IMR-90 (cell line): ENCODE data around the gene REXO1. TPM values are rescaled to one million over a fixed set of nuclear protein-coding genes. Genes with fewer than 3 reads are reported as not detected.

ENCODE experiments used
- ATAC-seq: fragments of 200-7000 bp; cut with Tn5 transposase; 2 replicates; pipeline ENCODE4 v1.9.1; 2020; ENCODE audit warnings: low read depth, mild to moderate bottlenecking, moderate library complexity
- BruUV-seq: library from RNA; stranded (reverse); fragments of 400-500 nt; replicated peaks from 2 replicates; lab custom pipeline; 2021; lab: Mats Ljungman, UMichigan
- CTCF ChIA-PET: fragments of 300-600 bp; formaldehyde crosslinking; extraction: SDS; loops from one replicate; lab custom pipeline; 2021; ENCODE audit warnings: antibody characterized with exemption; lab: Yijun Ruan, JAX
- POLR2A ChIA-PET: fragments of 300-600 bp; sonication (Branson Sonifier 250); formaldehyde crosslinking; loops from one replicate; lab custom pipeline; 2022; ENCODE audit warnings: antibody characterized with exemption; ENCODE audit not compliant: unreplicated experiment; lab: Charles Lee
- DNase-seq: peaks from one replicate; pipeline ENCODE4 v3.0.0; 2013
- H2AFZ ChIP-seq: replicated peaks from 2 replicates; pipeline ENCODE3; 2013; ENCODE audit warnings: low read length, mild to moderate bottlenecking; ENCODE audit not compliant: poor library complexity
- H2AK5ac ChIP-seq: 2 replicates; pipeline ENCODE4 v1.6.1; 2013; ENCODE audit warnings: low read depth, low read length, inconsistent platforms
- H2AK9ac ChIP-seq: replicated peaks from 2 replicates; pipeline ENCODE3; 2013; ENCODE audit warnings: mild to moderate bottlenecking, low read depth, low read length, moderate library complexity; ENCODE audit not compliant: poor library complexity
- H2BK120ac ChIP-seq: 2 replicates; pipeline ENCODE4 v1.6.1; 2013; ENCODE audit warnings: low read depth, low read length, inconsistent platforms
- H2BK15ac ChIP-seq: 3 replicates; pipeline ENCODE4 v1.6.1; 2013; ENCODE audit warnings: low read depth, low read length, inconsistent platforms
- H2BK20ac ChIP-seq: 2 replicates; pipeline ENCODE4 v1.6.1; 2013; ENCODE audit warnings: low read depth, mild to moderate bottlenecking, inconsistent platforms, low read length, moderate library complexity
- H2BK5ac ChIP-seq: 2 replicates; pipeline ENCODE4 v1.6.1; 2013; ENCODE audit warnings: mild to moderate bottlenecking, low read depth, low read length, inconsistent platforms; ENCODE audit not compliant: poor library complexity, severe bottlenecking
- H3K14ac ChIP-seq: replicated peaks from 2 replicates; pipeline ENCODE4 v1.6.1; 2013; ENCODE audit warnings: low read depth, low read length, inconsistent platforms
- H3K18ac ChIP-seq: 2 replicates; pipeline ENCODE4 v1.6.1; 2013; ENCODE audit warnings: low read depth, low read length, control low read depth
- H3K23ac ChIP-seq: 2 replicates; pipeline ENCODE4 v1.6.1; 2013; ENCODE audit warnings: low read depth, low read length, inconsistent platforms
- H3K27ac ChIP-seq: 2 replicates; pipeline ENCODE4 v1.5.1; 2013; ENCODE audit warnings: mild to moderate bottlenecking, control low read depth, low read length; ENCODE audit not compliant: insufficient read depth
- H3K27me3 ChIP-seq: 2 replicates; pipeline ENCODE4 v1.6.1; 2013; ENCODE audit warnings: low read length; ENCODE audit not compliant: control insufficient read depth, insufficient read depth
- H3K36me3 ChIP-seq: 2 replicates; pipeline ENCODE4 v1.6.1; 2013; ENCODE audit warnings: low read length, mixed read lengths; ENCODE audit not compliant: control insufficient read depth, insufficient read depth
- H3K4ac ChIP-seq: 2 replicates; pipeline ENCODE4 v1.6.1; 2013; ENCODE audit warnings: low read depth, low read length, inconsistent platforms
- H3K4me1 ChIP-seq: 2 replicates; pipeline ENCODE4 v1.6.1; 2013; ENCODE audit warnings: low read length, mixed read lengths; ENCODE audit not compliant: control insufficient read depth, insufficient read depth
- H3K4me2 ChIP-seq: 2 replicates; pipeline ENCODE4 v1.6.1; 2013; ENCODE audit warnings: low read depth, mild to moderate bottlenecking, control low read depth, low read length, moderate library complexity
- H3K4me3 ChIP-seq: 2 replicates; pipeline ENCODE4 v1.5.1; 2013; ENCODE audit warnings: low read depth, mild to moderate bottlenecking, control low read depth, low read length, moderate library complexity; ENCODE audit not compliant: insufficient read depth
- H3K56ac ChIP-seq: 2 replicates; pipeline ENCODE4 v1.6.1; 2013; ENCODE audit warnings: low read length, inconsistent platforms; ENCODE audit not compliant: insufficient read depth; ENCODE audit errors: extremely low read depth
- H3K79me1 ChIP-seq, 2 experiments: 2 replicates each; pipeline ENCODE4 v1.6.1; 2013; ENCODE audit warnings: low read length in 2 of 2, inconsistent platforms in 1 of 2, low read depth in 1 of 2
- H3K9ac ChIP-seq: 2 replicates; pipeline ENCODE4 v1.6.1; 2013; ENCODE audit warnings: low read depth, low read length, control low read depth
- H3K9me1 ChIP-seq: 2 replicates; pipeline ENCODE4 v1.6.1; 2013; ENCODE audit warnings: low read length, inconsistent platforms; ENCODE audit not compliant: insufficient read depth
- H3K9me3 ChIP-seq: 2 replicates; pipeline ENCODE4 v1.6.1; 2013; ENCODE audit warnings: low read length; ENCODE audit not compliant: control insufficient read depth, insufficient read depth
- H4K20me1 ChIP-seq: 2 replicates; pipeline ENCODE4 v1.6.1; 2013; ENCODE audit warnings: low read length, inconsistent platforms; ENCODE audit not compliant: insufficient read depth
- H4K5ac ChIP-seq: 2 replicates; pipeline ENCODE4 v1.6.1; 2013; ENCODE audit warnings: mild to moderate bottlenecking, low read depth, low read length, control low read depth
- H4K8ac ChIP-seq, 2 experiments: 2 replicates each; pipeline ENCODE4 v1.6.1; 2013; ENCODE audit warnings: low read depth in 2 of 2, low read length in 2 of 2, control low read depth in 1 of 2, inconsistent platforms in 1 of 2
- H4K91ac ChIP-seq: 2 replicates; pipeline ENCODE4 v1.6.1; 2013; ENCODE audit warnings: low read depth, low read length, inconsistent platforms; ENCODE audit not compliant: insufficient read depth
- BHLHE40 ChIP-seq: fragments of 150-350 bp; IDR thresholded peaks from 2 replicates; pipeline ENCODE4 v1.6.1; 2016; ENCODE audit warnings: mild to moderate bottlenecking, low read depth, low read length
- CEBPB ChIP-seq: IDR thresholded peaks from 2 replicates; pipeline ENCODE4 v1.6.1; 2012; ENCODE audit warnings: low read depth, low read length, improper control_type of control experiment
- FOS ChIP-seq: fragments of 150-350 bp; IDR thresholded peaks from 2 replicates; pipeline ENCODE4 v1.6.1; 2016; ENCODE audit warnings: low read depth, low read length
- MAFK ChIP-seq: IDR thresholded peaks from 2 replicates; pipeline ENCODE4 v1.6.1; 2012; ENCODE audit warnings: low read depth, low read length, improper control_type of control experiment
- MAZ ChIP-seq: IDR thresholded peaks from 2 replicates; pipeline ENCODE4 v1.6.1; 2012; ENCODE audit warnings: low read depth, mild to moderate bottlenecking, low read length, improper control_type of control experiment, moderate library complexity, borderline replicate concordance
- MXI1 ChIP-seq: IDR thresholded peaks from 2 replicates; pipeline ENCODE4 v1.6.1; 2012; ENCODE audit warnings: low read depth, mild to moderate bottlenecking, low read length, moderate library complexity, borderline replicate concordance
- POLR2A ChIP-seq: IDR thresholded peaks from 2 replicates; pipeline ENCODE4 v1.6.1; 2012; ENCODE audit warnings: mild to moderate bottlenecking, low read depth, low read length
- RAD21 ChIP-seq: IDR thresholded peaks from 2 replicates; pipeline ENCODE4 v1.6.1; 2012; ENCODE audit warnings: low read length, improper control_type of control experiment
- RCOR1 ChIP-seq: IDR thresholded peaks from 2 replicates; pipeline ENCODE4 v1.6.1; 2012; ENCODE audit warnings: mild to moderate bottlenecking, low read length, improper control_type of control experiment; ENCODE audit not compliant: insufficient replicate concordance
- RFX5 ChIP-seq: IDR thresholded peaks from 2 replicates; pipeline ENCODE4 v1.8.0; 2012; ENCODE audit warnings: low read depth, mild to moderate bottlenecking, low read length, moderate library complexity
- SMC3 ChIP-seq: fragments of 150-350 bp; IDR thresholded peaks from 2 replicates; pipeline ENCODE4 v1.6.1; 2016; ENCODE audit warnings: low read depth, mild to moderate bottlenecking, antibody characterized with exemption, low read length, moderate library complexity
- WGBS, 2 experiments: methylation state at CpG; one replicate each; pipeline versions ENCODE4 v1.1.5 to v1.1.7; 2013; ENCODE audit warnings: missing lambda C conversion rate in 2 of 2; ENCODE audit not compliant: insufficient read length in 1 of 2; ENCODE audit errors: extremely low coverage in 2 of 2; 5-methylcytosine and 5-hydroxymethylcytosine counted together
- dilution Hi-C: fragments of 300-500 bp; cut with HindIII; formaldehyde crosslinking; loops from one replicate; pipeline ENCODE4 v1.14.3; 2018; ENCODE audit warnings: low sequenced_read_pairs; ENCODE audit not compliant: unreplicated experiment
- in situ Hi-C: fragments of 300-500 bp; cut with MboI; formaldehyde crosslinking; loops from 3 replicates; pipeline ENCODE4 v1.14.3; 2019; ENCODE audit warnings: low sequenced_read_pairs, inconsistent platforms, mixed read lengths
- intact Hi-C: fragments of 100-400 bp; cut with micrococcal nuclease; formaldehyde crosslinking; loops from 2 replicates; pipeline ENCODE4 v1.10.0; 2022
- polyA plus RNA-seq, 3 experiments: library from polyadenylated mRNA; depleted of rRNA; stranded (reverse); fragments of >200 nt; gene quantifications; 2 replicates each; pipeline ENCODE4 v1.2.3, GENCODE V29; 2012; ENCODE audit warnings: low replicate concordance in 1 of 3
- total RNA-seq: library from RNA; depleted of rRNA; stranded (reverse); fragments of >200 nt; gene quantifications from 2 replicates; pipeline ENCODE4 v1.2.3, GENCODE V29; 2012
- TF ChIP-seq, protein P1 (sequence below): conservative IDR thresholded peaks from 2 replicates; pipeline ENCODE4 v1.5.1; 2012; ENCODE audit warnings: mild to moderate bottlenecking, low read depth, low read length, improper control_type of control experiment
- TF ChIP-seq, protein P2 (sequence below): fragments of 150-350 bp; IDR thresholded peaks from 2 replicates; pipeline ENCODE4 v1.6.1; 2017; ENCODE audit warnings: mild to moderate bottlenecking, antibody characterized with exemption, low read length, low read depth

Gene REXO1
- total and polyA plus RNA-seq, 2 of the 4 experiments (the other 2 are of a cell fraction) = 1.4 to 63.7 TPM

DNA sequence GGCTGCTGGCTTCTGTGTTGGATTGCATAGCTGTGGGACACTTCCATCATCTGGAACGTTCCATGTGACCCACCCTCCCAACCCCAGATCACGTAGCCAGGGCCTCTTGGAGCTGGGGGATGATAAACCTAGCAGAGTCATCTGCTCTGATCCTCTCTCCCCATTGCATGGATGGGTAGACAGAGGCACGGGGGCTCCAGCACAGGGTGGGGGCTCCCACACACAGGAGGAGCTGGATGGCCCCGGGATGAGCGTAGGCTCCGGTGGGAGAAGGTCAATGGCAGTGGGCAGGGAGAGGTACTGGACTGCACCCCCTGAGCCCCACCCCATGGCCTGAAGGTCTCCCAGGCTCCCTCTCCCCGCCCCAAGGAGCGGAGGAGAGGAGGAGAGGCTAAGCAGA lies 61.6 kb downstream of the REXO1 start:
- Histone ChIP-seq H3K4me1 (no peaks in the 10 kb centered on the region), H2BK15ac (no peak overlapping the region), H2BK5ac (no peak overlapping the region), H3K14ac (no peak overlapping the region), H3K27me3 (peaks cover 34% of the 10 kb centered on the region), H3K56ac (no peak overlapping the region), H2BK120ac (no peak overlapping the region), H2AK5ac (no peak overlapping the region), H3K9ac (no peak overlapping the region), H2BK20ac (no peak overlapping the region), H3K27ac (no peak overlapping the region), H3K9me1 (no peaks in the 10 kb centered on the region), H3K36me3 (no peaks in the 10 kb centered on the region), H2AFZ (no peak overlapping the region), H4K91ac (no peak overlapping the region), H4K20me1 (no peaks in the 10 kb centered on the region), H3K4ac (no peak overlapping the region), H2AK9ac (no peak overlapping the region), H3K4me2 (no peak overlapping the region), H3K18ac (no peak overlapping the region), H3K79me1 (no peaks in the 10 kb centered on the region), H4K8ac (no peak overlapping the region), H4K5ac (no peak overlapping the region), H3K9me3 (peaks cover 18% of the 10 kb centered on the region), H3K23ac (no peak overlapping the region), H3K4me3 (no peak overlapping the region)
- ATAC-seq (no peak), DNase-seq (no peak)
- no TSS peak for BruUV-seq
- intact Hi-C loops = no loop called here
- in situ Hi-C loops = loop anchor here (25.0 kb wide), 1 partner anchor 249 kb away; no protein-coding TSS in a partner anchor
- WGBS, 2 experiments = 80% methylated on average over 1 of the region's 8 CpGs; no CpG with 5 or more reads in 1 of the 2 experiments
- ChIA-PET POLR2A (no interaction called here), CTCF (no interaction called here)
- TF ChIP-seq MAFK (no peak), MAZ (no peak), RAD21 (no peak), BHLHE40 (no peak), FOS (no peak), RFX5 (no peak), POLR2A (no peak), MXI1 (no peak), SMC3 (no peak), CEBPB (no peak), RCOR1 (no peak)
- TF ChIP-seq, protein P1, sequence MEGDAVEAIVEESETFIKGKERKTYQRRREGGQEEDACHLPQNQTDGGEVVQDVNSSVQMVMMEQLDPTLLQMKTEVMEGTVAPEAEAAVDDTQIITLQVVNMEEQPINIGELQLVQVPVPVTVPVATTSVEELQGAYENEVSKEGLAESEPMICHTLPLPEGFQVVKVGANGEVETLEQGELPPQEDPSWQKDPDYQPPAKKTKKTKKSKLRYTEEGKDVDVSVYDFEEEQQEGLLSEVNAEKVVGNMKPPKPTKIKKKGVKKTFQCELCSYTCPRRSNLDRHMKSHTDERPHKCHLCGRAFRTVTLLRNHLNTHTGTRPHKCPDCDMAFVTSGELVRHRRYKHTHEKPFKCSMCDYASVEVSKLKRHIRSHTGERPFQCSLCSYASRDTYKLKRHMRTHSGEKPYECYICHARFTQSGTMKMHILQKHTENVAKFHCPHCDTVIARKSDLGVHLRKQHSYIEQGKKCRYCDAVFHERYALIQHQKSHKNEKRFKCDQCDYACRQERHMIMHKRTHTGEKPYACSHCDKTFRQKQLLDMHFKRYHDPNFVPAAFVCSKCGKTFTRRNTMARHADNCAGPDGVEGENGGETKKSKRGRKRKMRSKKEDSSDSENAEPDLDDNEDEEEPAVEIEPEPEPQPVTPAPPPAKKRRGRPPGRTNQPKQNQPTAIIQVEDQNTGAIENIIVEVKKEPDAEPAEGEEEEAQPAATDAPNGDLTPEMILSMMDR = no peak
- TF ChIP-seq, protein P2, sequence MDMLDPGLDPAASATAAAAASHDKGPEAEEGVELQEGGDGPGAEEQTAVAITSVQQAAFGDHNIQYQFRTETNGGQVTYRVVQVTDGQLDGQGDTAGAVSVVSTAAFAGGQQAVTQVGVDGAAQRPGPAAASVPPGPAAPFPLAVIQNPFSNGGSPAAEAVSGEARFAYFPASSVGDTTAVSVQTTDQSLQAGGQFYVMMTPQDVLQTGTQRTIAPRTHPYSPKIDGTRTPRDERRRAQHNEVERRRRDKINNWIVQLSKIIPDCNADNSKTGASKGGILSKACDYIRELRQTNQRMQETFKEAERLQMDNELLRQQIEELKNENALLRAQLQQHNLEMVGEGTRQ = no peak
- dilution Hi-C loops = no loop called here
